NOMO-1 treated with DMSO at 0.1 percent for 48 hours (cell line): Measurements from ENCODE around the gene SLC7A5.
"Not testable (repeated sequence)": the region's sequence is repeated elsewhere in the genome, so short reads cannot be mapped to it uniquely, and the experiment has no call there.

Source experiments
- DNase-seq: peaks from one replicate; lab custom pipeline; 2025; ENCODE audit not compliant: unreplicated experiment; lab: John Stamatoyannopoulos, UW

SLC7A5 gene

DNA sequence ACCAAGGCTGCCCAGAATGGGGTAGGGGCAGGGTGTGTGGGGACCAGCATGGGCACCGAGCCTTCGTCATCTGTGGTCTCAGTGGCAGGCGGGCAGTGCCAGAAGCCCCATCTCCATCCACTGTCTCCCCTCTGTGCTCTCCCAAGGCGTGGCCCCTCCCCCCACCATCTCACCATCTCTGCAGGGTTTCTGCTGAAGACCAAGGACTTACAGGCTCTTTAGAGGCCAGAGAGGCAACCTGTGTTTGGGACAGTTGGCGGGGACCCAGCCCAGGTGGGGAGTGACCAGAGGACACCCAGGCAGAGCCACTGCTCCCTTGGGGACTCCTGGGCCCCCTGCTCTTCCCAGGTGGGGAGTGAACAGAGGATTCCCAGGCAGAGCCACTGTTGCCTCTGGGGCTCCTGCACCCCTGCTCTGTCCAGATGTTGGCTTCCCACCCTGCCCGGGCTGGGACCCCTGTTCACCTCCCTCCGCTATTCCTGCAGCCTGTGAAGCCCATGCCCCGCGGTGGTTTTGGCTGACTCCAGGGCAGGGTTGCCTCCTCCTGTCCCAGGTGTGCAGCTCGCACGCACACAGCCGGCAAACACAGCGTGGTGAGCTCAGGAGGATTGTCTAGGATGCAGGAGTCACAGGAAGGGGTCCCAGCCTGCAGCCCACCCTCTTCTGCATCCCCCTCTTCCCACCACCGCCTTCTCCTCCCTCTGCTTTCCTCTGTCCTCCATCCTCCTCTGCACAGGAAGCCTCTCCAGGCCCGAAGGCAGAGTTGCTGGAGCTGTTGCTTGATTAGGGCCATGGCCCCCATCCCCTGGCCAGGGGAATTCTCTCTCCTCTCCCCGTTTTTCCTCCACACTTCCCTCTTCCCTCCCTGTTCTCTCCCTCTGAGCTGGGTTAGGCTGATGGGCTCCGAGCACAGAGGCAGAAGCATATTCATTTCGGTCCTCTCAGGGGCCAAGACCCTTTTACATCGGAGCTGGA lies 45.0 kb downstream of the SLC7A5 start:
- no peak for DNase-seq

DNA sequence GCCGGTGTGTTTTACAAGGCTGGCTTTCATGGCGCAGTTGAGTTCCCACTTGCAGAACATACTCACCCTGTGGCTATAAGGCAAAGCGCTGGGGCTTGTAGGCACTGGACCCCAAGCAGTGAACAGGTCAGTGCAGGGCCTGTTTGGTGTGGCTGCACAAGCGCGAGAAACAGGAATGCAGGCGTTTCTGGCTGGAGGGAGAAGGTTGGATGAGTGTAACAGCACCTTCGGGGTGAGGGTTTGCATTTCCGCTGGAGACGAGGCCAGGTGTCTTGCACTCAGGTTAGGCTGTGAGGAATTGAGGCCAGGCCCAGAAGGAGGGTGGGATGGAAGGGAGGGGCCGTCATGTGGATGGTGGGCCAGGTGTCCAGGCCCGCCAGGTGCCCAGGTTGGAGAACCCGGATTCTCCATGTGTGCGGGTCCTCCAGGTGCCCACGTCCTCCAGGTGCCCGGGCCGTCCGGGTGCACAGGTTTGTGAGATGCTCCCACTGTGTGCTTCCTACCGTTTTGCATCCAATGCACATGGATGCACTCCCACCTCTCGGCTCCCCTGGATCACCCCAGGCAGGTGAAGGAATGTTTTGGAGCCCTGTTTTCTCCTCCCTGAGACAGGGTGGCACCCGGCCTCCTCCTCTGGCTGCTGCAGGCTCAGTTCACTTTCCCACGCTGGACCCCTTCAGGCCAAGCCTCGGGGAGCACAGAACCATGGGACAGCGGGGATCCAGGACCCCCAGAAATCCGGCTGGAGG lies 46.0 kb downstream of the SLC7A5 start:
- no peak for DNase-seq

DNA sequence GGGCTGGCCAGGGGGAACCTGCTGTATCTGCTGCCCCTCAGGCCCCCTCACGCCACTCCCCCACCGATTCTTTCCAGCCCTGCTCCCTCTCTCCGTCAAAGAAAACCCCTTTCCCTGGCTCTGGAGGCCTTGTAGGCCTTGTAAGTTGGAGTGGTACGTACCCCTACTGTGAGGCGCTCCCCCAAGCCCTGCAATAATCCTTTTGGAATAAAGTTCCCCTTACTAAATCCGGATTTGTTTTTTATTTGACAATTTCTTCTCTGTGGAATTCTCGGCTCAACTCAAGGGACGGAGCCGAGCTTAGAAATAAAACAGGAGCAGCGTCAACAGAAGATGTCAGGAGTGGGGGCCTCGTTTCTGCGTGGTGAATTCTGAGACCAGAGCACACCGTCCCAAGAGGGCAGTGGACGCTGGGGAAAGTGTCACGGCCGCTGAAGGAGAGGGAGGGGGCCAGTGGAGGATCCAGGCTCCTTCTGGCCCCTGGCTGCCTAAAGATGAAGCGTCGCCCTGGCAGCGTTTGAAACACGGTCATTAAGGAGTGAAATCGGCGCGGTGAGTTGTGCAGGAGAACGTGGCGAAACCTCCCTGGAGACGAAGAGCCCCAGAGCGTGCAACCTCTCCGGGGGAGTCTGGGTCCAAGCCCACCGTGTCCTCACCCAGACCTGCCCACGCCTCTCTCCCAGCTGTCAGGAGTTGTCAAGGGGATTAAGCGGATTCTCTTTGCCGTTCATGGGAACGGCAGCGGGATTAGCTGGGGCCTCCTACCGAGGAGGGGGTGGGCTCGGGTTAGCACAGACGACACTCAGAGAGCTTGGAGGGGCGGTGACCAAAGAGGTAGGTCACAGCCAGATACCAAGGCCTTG lies 47.0 kb downstream of the SLC7A5 start:
- DNase-seq, result no peak

DNA sequence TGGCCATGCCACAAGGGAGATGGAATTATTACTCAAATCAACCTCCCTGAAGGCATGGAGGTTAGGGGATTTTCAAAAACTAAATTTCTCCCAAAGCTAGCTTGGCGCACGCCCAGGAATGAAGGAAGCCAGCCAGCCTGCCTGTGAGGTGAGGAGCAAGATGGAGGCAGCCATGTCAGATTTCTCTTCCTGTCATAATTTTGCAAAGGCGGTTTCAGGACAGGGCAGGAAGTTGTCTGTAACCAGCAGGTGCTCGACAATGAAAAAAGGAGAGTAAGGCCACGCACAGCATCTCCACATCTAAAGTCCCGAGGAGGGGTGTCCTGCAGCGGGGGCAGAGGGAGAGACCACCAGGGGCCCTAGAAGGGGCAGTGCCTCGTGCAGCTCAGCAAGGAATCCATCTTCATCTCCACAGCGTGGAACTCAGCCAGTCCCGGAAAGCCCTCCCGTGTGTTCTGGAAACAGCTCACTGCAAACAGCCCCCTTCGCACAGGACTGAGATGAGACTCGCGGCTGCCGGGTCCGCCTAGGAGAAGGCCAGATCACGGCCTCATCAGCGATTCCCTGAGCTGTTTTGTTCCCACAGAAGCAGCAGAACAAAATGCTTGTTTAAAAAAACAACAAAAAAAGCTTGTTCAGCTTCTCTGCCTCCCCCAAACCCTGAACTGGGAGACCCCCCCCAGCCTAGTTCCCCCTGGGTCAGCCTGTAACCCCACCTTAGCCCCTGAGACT lies 47.8 kb downstream of the SLC7A5 start:
- DNase-seq, result no peak

DNA sequence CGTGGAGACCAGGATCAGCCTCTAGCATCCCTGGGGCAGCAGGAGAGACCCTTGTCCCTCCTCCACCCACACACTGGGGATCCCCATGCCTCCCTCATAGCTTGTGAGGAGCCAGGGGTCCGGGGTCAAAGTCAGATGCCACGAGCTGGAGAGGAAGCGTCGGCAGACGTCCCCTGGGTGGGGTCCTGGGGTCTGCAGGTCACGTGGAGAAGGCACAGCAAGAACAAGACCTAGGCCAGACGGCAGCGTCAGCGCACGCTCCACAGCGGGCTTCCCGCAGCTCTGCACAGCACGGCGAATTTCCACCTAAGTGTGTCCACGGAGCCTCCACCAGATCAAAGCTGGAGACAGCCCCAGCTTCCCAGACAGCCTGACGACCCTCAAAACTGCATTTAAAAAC lies 49.3 kb downstream of the SLC7A5 start:
- DNase-seq, result no peak

DNA sequence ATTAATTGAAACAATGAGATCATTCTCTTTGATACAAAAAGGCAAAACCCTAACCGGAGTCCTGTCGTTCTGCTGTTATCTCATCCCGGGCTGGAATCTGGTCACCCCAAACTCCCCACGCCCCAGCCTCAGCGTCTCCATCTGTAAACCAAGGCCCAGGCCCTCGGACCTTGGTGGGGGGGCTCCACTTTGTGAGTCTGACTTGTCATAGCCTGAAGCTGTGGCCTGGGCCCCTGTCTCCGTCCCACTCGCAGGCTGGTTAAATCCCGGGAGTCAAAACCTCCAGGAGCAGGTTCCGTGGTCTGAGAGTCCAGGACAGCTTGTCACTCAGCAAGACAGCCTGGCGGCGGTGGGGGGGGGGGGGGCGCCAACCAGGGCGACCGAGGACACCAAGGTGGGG lies 50.0 kb downstream of the SLC7A5 start:
- no peak for DNase-seq

DNA sequence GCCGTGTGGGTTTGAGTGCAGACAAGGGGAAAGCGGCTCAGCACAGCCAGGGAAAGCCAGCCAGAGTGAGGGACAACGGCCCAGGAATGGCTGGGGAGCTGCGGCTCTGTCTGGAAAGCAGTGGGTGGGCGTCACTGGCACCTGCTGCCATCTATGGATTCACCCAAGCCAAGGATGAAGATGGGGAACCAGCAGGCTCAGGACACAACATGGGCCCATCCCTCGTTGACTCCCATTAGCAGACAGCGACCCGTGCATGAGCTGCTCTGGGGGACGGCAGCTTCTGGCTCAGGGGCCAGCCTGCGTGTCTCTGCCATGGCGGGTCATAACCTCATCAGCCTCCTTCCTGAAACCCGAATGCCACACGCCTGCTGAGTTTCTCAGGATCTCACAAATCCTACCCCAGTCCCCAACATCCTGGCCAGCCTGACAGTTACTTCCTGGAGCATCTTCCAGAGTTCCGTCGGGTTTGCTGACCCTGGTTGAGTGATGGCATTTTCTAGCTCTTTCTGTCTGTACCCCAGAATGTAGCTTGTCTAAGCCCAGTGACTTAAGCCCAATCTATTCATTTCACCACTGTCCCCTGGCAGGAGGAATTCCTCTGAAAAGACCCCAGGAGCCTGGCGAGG lies 50.7 kb downstream of the SLC7A5 start:
- DNase-seq, result no peak

DNA sequence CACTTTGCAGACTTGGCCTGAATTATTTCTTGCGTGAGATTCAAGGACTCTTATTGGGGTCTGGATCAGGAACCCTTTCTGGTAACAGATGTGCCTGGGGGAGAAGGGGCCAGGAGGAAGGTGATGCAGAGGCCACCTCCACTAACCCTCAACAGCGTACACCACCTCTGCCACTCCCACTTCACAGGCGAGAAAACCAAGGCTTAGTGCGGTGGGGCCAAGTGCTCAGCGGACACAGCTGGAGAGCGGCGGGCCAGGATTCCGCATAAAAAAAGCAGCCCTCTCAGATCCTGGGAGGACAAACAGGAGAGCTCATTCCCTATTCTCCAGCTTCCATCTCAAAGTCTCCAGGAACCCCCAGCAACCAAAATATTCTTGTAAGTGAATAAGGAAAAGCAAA lies 51.4 kb downstream of the SLC7A5 start:
- DNase-seq, result no peak

DNA sequence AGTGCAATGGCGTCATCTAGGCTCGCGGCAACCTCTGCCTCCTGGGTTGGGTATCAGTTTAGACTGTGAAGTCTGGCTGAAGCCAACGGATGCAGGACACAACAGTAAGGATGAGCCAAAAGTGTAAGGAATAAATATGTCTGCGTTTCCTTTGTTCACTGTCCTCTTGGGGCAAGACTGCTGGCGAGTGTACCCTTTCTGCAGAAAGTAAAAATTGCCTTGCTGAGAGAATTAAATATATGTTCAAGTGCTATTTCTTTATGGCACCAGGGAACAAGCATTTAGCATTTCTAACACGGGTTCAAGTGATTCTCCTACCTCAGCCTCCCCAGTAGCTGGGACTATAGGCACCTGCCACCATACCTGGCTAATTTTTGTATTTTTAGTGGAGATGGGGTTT lies 51.9 kb downstream of the SLC7A5 start:
- DNase-seq, result not testable (repeated sequence)

DNA sequence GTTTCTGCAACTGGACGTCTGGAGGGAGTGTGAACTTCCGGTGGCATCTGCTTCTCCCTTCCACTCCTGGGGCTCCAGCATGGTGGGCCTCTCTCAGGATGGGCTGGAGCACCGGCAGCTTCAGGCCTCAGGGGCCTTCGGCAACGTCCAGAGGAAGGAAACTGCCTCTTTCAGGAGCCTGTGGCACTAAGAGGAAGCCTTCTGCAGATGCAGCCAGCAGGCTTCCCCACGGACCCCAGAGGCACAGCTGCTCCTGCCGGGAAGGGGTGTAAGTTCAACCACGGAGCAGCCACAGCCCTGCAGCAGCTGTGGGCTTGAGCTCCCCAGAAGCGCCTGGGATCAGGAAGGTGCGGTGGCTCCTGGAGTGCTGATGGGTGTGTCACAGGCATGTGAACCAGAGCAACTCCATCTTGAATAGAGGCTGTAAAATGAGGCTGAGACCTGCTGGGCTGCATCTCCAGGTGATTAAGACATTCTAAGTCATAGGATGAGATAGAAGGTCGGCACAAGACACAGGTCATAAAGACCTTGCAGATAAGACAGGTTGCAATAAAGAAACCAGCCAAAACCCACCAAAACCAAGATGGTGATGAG lies 52.7 kb downstream of the SLC7A5 start:
- peak; percentile 2 for DNase-seq

DNA sequence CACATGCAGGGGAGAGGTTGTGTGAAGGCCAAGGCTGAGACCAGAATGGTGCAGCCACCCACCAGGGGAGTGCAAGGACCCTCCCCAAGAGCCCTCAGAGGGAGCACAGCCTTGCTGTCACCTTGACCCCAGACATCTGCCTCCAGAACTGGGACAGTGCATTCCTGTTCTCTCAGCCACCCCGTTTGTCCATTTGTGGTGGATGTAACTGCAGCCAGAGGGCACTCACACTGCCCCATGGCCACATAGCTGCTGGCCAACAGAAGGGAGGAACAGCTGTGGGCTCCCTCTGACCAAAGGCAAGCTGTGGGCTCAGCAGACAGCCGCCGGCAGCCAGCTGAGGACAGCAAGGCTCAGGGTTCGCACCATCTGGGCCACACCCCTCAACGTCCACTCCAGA lies 53.7 kb downstream of the SLC7A5 start:
- DNase-seq, result no peak

DNA sequence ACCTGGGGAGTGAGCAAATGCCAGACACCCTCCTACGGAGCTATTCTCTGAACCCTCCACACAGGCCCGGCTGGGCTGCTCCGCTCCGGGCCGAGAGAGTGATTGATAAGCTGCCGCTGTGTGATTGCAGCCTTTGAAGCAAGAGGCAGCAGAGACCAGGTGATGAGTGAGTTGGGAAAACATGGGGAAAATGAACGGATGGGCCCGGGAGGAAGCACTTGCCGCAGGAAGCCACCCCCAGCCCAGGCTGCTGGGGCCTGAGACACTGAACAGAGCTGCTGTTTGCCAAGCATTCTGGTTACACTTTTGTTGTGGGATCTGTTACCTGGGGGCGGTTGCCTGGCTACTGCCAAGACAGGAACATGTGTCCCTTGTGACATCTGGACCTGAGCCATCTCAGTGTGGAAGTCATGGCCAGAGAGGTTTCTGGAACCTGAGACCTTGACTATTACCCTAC lies 57.1 kb downstream of the SLC7A5 start:
- no peak for DNase-seq

DNA sequence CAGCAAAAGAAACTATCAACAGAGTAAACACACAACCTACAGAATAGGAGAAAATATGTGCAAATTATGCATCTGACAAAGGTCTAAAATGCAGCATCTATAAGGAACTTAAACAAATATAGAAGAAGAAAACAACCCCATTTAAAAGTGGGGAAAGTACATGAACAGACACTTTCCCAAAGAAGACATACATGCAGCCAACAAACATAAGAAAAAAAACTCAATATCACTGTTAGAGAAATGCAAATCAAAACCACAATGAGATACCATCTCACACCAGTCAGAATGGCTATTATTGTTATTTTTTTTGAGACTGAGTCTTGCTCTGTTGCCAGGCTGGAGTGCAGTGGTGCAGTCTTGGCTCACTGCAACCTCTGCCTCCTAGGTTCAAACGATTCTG lies 57.9 kb downstream of the SLC7A5 start:
- not testable (repeated sequence) for DNase-seq

DNA sequence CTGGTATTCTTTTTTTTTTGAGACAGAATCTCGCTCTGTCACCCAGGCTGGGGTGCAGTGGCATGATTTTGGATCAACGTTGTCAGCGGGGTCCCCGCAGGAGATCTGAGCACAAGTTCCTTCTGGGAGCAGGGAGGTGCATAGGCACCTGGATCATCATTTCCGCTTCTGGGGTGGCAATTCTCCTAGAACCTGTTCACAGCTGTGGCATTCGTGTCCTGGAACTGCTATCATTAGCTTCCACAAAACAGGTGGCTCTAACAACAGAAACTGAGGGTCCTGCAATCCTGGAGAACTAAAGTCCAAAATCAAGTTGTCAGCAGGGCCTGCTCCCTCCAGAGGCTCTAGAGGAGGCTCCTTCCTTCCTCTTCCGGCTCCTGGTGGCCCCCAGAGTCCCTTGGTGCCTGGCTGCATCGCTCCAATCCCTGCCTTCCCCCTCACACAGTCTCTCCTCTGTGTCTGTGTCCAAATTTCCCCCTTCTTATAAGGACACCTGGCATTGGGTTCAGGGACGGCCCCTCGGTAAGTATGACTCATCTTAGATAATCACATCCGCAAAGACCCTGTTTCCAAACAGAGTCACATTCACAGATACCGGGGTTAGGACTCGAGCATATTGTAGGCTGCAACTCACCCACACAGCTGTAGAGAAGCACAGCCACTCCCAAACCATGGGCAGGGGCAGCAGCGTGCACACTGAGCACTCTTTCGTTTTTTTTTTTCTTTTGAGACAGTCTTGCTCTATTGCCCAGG lies 60.0 kb downstream of the SLC7A5 start:
- DNase-seq, result peak; percentile 42

DNA sequence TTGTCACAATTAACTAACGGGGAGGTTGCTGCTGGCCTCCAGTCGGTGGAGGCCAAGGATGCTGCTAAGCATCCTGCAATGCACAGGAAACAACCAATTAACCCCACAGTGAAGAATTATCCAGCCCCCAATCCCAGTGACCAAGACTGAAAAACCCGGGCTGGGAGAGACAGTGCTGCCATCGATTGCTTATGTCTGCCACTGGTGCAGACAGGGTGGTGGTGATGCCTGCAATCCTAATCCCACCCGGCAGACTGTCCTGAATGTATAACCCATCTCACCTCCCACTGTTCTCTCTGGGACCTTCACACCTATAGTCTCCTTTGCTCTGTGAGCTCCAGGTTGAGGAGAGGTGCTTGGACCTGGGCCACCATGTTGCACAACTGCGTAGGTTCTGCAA lies 61.2 kb downstream of the SLC7A5 start:
- DNase-seq, result no peak

DNA sequence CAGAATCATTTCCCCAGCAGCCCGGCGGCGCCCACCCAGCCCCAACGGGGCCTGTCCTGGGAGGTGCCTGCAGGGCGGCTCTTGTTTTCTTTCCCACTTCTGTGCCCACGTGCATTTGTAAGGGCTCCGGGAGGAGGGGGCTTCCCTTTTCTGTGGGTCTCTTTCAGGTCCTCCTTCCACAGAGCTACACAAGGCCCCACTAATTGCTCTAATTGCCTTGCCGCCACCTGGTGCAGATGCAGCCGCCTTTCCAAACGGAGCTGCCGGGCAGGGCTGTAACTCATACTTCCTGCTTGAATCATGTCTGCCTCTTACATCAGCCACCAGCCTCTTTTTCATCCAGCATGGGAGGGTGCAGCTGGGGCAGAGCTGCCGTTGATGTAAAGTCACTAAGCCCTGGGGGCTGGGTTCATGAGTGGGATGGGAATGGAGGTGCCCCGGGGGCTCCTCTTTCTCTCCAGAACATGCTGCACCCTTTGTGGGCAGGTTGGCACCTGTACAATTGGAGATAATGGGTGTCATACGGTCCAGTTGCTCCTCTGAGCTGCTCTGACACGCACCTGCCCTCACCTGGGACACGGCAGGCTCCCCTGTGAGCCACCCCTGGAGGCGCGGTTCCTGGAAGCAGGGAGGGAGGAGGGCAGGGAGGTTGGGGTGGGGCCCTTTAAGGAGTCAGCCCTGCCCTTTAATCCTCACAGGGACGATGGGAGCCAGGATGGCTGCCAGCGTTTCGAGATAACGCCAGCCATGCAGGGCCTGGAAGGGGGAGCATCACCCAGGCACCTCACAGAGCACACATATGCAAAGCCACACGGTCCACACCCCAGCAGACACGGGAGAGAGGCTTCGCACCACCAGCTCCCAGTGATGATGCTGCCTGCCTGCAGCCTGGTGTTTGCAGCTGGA lies 62.4 kb downstream of the SLC7A5 start:
- DNase-seq, result peak; percentile 91

DNA sequence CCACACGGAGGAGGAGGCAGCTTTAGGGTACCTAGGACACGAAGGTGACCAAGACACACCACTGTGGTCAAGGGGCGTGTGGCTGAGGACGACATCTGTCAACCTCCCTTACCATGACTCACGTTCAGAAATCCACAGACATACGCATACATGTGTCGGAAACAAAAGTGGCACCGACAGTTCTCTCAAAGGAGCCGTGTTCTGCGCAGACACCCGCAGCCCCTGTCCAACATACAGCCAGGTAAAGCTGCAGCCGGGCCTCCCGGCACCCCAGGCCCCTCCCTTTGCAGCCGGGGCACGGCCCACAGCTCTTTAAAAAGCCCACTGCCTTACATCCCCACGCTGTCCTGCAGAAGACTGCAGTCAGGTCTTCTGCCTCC lies 63.1 kb downstream of the SLC7A5 start:
- peak; percentile 47 for DNase-seq

DNA sequence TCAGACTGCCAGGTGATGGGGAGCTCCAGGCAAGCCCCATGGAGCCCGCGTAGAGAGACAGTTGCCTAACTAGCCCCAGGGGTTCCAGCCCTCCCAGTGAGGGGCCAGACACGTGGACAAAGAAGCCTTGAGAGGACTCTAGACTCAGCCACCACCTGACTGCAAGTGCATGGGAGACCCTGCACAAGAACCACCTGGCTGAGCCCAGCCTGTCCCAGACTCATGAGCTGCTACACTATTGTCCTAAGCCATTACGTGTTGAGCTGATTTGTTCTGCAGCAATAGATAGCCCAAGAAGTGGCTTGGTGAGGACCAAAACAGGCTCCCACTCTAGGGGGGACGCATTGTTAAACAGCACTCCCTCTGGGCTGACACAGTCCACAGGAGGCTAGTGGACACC lies 65.9 kb downstream of the SLC7A5 start:
- DNase-seq, result no peak
